Testis (tissue), 2 donors: ENCODE results near the gene TICRR.

ENCODE experiments used
- POLR2A ChIP-seq: fragments of 450-650 bp; IDR thresholded peaks from one replicate; pipeline ENCODE4 v1.6.1; 2017; ENCODE audit warnings: antibody characterized with exemption, mild to moderate bottlenecking, moderate library complexity
- TF ChIP-seq, protein P1 (sequence below), 3 experiments: fragments of 450-650 bp in 2 of 3; fragments of 200-600 bp in 1 of 3; sonication (generic) in 1 of 3; IDR thresholded peaks; one replicate each; pipeline ENCODE4 v1.5.1; 2016 to 2019; ENCODE audit warnings: antibody characterized with exemption in 3 of 3, mild to moderate bottlenecking in 2 of 3, moderate library complexity in 1 of 3

DNA sequence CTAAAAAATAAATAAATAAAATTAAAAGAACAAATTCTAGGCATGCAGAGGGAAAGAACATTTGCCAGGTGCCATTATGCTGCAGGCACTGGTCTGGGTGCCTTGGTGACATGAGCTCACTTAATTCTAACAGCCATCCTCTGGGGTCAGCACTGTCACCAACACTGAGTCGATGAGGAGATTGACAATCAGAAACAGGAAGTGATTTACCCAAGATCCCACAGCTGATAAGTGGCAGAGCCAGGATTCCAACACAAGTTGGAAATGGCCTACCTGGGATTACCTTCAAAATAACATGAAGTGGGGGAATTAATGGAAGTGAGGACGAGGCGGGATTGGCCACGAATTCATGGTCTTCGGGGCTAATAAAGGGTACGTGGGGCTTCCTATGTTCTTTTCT, 100.3 kb downstream of the TICRR start:
- TF ChIP-seq, protein P1, sequence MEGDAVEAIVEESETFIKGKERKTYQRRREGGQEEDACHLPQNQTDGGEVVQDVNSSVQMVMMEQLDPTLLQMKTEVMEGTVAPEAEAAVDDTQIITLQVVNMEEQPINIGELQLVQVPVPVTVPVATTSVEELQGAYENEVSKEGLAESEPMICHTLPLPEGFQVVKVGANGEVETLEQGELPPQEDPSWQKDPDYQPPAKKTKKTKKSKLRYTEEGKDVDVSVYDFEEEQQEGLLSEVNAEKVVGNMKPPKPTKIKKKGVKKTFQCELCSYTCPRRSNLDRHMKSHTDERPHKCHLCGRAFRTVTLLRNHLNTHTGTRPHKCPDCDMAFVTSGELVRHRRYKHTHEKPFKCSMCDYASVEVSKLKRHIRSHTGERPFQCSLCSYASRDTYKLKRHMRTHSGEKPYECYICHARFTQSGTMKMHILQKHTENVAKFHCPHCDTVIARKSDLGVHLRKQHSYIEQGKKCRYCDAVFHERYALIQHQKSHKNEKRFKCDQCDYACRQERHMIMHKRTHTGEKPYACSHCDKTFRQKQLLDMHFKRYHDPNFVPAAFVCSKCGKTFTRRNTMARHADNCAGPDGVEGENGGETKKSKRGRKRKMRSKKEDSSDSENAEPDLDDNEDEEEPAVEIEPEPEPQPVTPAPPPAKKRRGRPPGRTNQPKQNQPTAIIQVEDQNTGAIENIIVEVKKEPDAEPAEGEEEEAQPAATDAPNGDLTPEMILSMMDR (IDR thresholded peaks at IDR 0.05) = no peak
- TF ChIP-seq POLR2A = no peak
